Nephron (organoid): ENCODE data around the gene ADH7.
A peak's percentile ranks its signal among the peaks of the same experiment; 100 is the strongest.

Source experiments
- H3K27ac Mint-ChIP-seq, 3 experiments: 2 replicates each; pipeline ENCODE4 v1.8.0; 2020; ENCODE audit warnings: mixed read lengths in 3 of 3, mild to moderate bottlenecking in 2 of 3, moderate library complexity in 1 of 3
- H3K27me3 Mint-ChIP-seq: 2 replicates; pipeline ENCODE4 v1.8.0; 2021; ENCODE audit warnings: low read depth, mild to moderate bottlenecking, moderate library complexity, mixed read lengths
- H3K36me3 Mint-ChIP-seq: 2 replicates; pipeline ENCODE4 v1.8.0; 2020; ENCODE audit warnings: low read depth, mixed read lengths
- H3K4me1 Mint-ChIP-seq: 2 replicates; pipeline ENCODE4 v1.8.0; 2020; ENCODE audit warnings: mixed read lengths
- H3K4me3 Mint-ChIP-seq, 3 experiments: 2 replicates each; pipeline ENCODE4 v1.8.0; 2020; ENCODE audit warnings: mild to moderate bottlenecking in 3 of 3, mixed read lengths in 3 of 3, moderate library complexity in 2 of 3
- H3K9me3 Mint-ChIP-seq: 2 replicates; pipeline ENCODE4 v1.8.0; 2020; ENCODE audit warnings: mixed read lengths
- CTCF ChIP-seq, 3 experiments: fragments of 200-600 bp; sonication (generic); IDR thresholded peaks; one replicate each; pipeline ENCODE4 v1.5.0; 2021; ENCODE audit warnings: antibody characterized with exemption in 3 of 3; ENCODE audit not compliant: unreplicated experiment in 3 of 3

Gene ADH7

GRCh38 chr4:99414401-99414800 is 20.7 kb downstream of the ADH7 start:
- Mint-ChIP-seq H3K27me3 (no peaks in the 10 kb centered on the region), H3K4me3 (no peak overlapping the region), H3K27ac (no peak overlapping the region), H3K36me3 (no peaks in the 10 kb centered on the region), H3K9me3 (no peaks in the 10 kb centered on the region), H3K4me1 (no peaks in the 10 kb centered on the region)
- TF ChIP-seq CTCF (IDR thresholded peaks at IDR 0.05; ENCODE audit: unreplicated experiment in 3 of 3) = no peak

- TF ChIP-seq CTCF (IDR thresholded peaks at IDR 0.05; ENCODE audit: unreplicated experiment in 3 of 3) = no peak
- H3K36me3 Mint-ChIP-seq = no peaks in the 10 kb centered on the region
- H3K4me1 Mint-ChIP-seq = no peaks in the 10 kb centered on the region
- no peaks in the 10 kb centered on the region for H3K27me3 Mint-ChIP-seq
- no peaks in the 10 kb centered on the region for H3K9me3 Mint-ChIP-seq
- no peak overlapping the region for H3K27ac Mint-ChIP-seq
- H3K4me3 Mint-ChIP-seq = no peak overlapping the region
Measured at GRCh38 chr4:99413140-99413539, 22.0 kb downstream of the ADH7 start.

- Mint-ChIP-seq H3K4me3 (no peak overlapping the region), H3K4me1 (no peaks in the 10 kb centered on the region), H3K9me3 (no peaks in the 10 kb centered on the region), H3K36me3 (no peaks in the 10 kb centered on the region), H3K27me3 (no peaks in the 10 kb centered on the region), H3K27ac (no peak overlapping the region)
- TF ChIP-seq CTCF (IDR thresholded peaks at IDR 0.05; ENCODE audit: unreplicated experiment in 3 of 3) = no peak
Measured at GRCh38 chr4:99411041-99411440, 24.1 kb downstream of the ADH7 start.

- no peaks in the 10 kb centered on the region for H3K9me3 Mint-ChIP-seq
- no peak overlapping the region for H3K4me3 Mint-ChIP-seq
- no peaks in the 10 kb centered on the region for H3K27me3 Mint-ChIP-seq
- no peaks in the 10 kb centered on the region for H3K36me3 Mint-ChIP-seq
- H3K4me1 Mint-ChIP-seq = peaks cover 7% of the 10 kb centered on the region
- TF ChIP-seq CTCF (IDR thresholded peaks at IDR 0.05; ENCODE audit: unreplicated experiment in 3 of 3) = no peak
- no peak overlapping the region for H3K27ac Mint-ChIP-seq
Measured at GRCh38 chr4:99410075-99410474, 25.1 kb downstream of the ADH7 start.

GRCh38 chr4:99408346-99408745 is 26.8 kb downstream of the ADH7 start:
- TF ChIP-seq CTCF (IDR thresholded peaks at IDR 0.05; ENCODE audit: unreplicated experiment in 3 of 3) = no peak
- no peaks in the 10 kb centered on the region for H3K9me3 Mint-ChIP-seq
- H3K36me3 Mint-ChIP-seq = no peaks in the 10 kb centered on the region
- peaks cover 21% of the 10 kb centered on the region for H3K4me1 Mint-ChIP-seq
- H3K4me3 Mint-ChIP-seq = no peak overlapping the region
- H3K27me3 Mint-ChIP-seq = no peaks in the 10 kb centered on the region
- H3K27ac Mint-ChIP-seq = no peak overlapping the region

- Mint-ChIP-seq H3K4me1 (peaks cover 24% of the 10 kb centered on the region), H3K36me3 (no peaks in the 10 kb centered on the region), H3K27me3 (no peaks in the 10 kb centered on the region), H3K9me3 (no peaks in the 10 kb centered on the region), H3K4me3 (no peak overlapping the region), H3K27ac (peak overlapping the region; percentile 96 to 99 (median 99))
- peak; percentile 88 to 97 (median 95) for TF ChIP-seq CTCF (IDR thresholded peaks at IDR 0.05; ENCODE audit: unreplicated experiment in 3 of 3)
Measured at GRCh38 chr4:99405433-99406115, 29.6 kb downstream of the ADH7 start.
